RPMI7951 (cell line): ENCODE results near the gene PRDM1. TPM values are rescaled to one million over a fixed set of nuclear protein-coding genes. Genes with fewer than 3 reads are reported as not detected.

Experiments used
- DNase-seq: peaks from one replicate; pipeline ENCODE4 v3.0.0-alpha.2; 2012; ENCODE audit warnings: low read depth
- total RNA-seq: library from RNA; depleted of rRNA; stranded (reverse); fragments of >200 nt; shearing (Covaris generic); gene quantifications from 2 replicates; pipeline ENCODE4 v1.2.3, GENCODE V29; 2014

Gene PRDM1
- total RNA-seq, 1 experiment from 2014 or later: 4.7 TPM

GRCh38 chr6:106070636-106071035 lies 15.5 kb upstream of the PRDM1 start:
- no peak for DNase-seq

- no peak for DNase-seq
These were observed 13.5 kb upstream of the PRDM1 start for GRCh38 chr6:106072501-106073090.

- DNase-seq: no peak
These were observed 12.0 kb upstream of the PRDM1 start for GRCh38 chr6:106074146-106074545.

GRCh38 chr6:106076139-106076538 lies 10.0 kb upstream of the PRDM1 start:
- no peak for DNase-seq

GRCh38 chr6:106077170-106077569 lies 9.0 kb upstream of the PRDM1 start:
- DNase-seq: no peak

GRCh38 chr6:106077881-106078280 lies 8.3 kb upstream of the PRDM1 start:
- DNase-seq: no peak

GRCh38 chr6:106079961-106080762 lies 6.0 kb upstream of the PRDM1 start:
- no peak for DNase-seq

GRCh38 chr6:106080763-106081095 lies 5.4 kb upstream of the PRDM1 start:
- no peak for DNase-seq

GRCh38 chr6:106081715-106082114 lies 4.4 kb upstream of the PRDM1 start:
- DNase-seq: no peak

GRCh38 chr6:106082735-106083398 lies 3.3 kb upstream of the PRDM1 start:
- DNase-seq: peak; percentile 66

GRCh38 chr6:106083618-106084017 lies 2.5 kb upstream of the PRDM1 start:
- no peak for DNase-seq

GRCh38 chr6:106084106-106084988 lies 1.8 kb upstream of the PRDM1 start:
- peak; percentile 85 for DNase-seq

- peak; percentile 50 for DNase-seq
These were observed 996 bp upstream of the PRDM1 start for GRCh38 chr6:106084989-106085691.

GRCh38 chr6:106085692-106085983 lies 498 bp upstream of the PRDM1 start:
- no peak for DNase-seq

- no peak for DNase-seq
These were observed 659 bp downstream of the PRDM1 start for GRCh38 chr6:106086814-106087175.

GRCh38 chr6:106087548-106088325 lies 1.6 kb downstream of the PRDM1 start:
- DNase-seq: peak; percentile 84

- peak; percentile 61 for DNase-seq
These were observed 3.9 kb downstream of the PRDM1 start for GRCh38 chr6:106090001-106090400.

GRCh38 chr6:106092279-106092678 lies 6.1 kb downstream of the PRDM1 start:
- DNase-seq: no peak

- DNase-seq: no peak
These were observed 8.3 kb downstream of the PRDM1 start for GRCh38 chr6:106094261-106094963.

GRCh38 chr6:106094964-106095335 lies 8.8 kb downstream of the PRDM1 start:
- no peak for DNase-seq
